H1 (cell line): ENCODE data around the gene HOXB4. TPM values are rescaled to one million over a fixed set of nuclear protein-coding genes. Genes with fewer than 3 reads are reported as not detected.

Source experiments
- ASH2L ChIP-seq: fragments of 200-600, 300-600 bp; sonication (generic); IDR thresholded peaks from one replicate; pipeline ENCODE4 v1.7.1; 2017; ENCODE audit warnings: low read length
- ATF2 ChIP-seq: IDR thresholded peaks from 2 replicates; pipeline ENCODE4 v1.6.1; 2012; ENCODE audit warnings: low read length, inconsistent platforms
- CBX8 ChIP-seq: fragments of 300-800, 300-1000 bp; sonication (generic); IDR thresholded peaks from 2 replicates; pipeline ENCODE4 v1.7.1; 2016; ENCODE audit warnings: low read depth, low read length, borderline replicate concordance
- CREB1 ChIP-seq: IDR thresholded peaks from 2 replicates; pipeline ENCODE4 v1.6.1; 2012; ENCODE audit warnings: inconsistent platforms
- E2F6 ChIP-seq: IDR thresholded peaks from 2 replicates; pipeline ENCODE4 v1.6.1; 2012; ENCODE audit warnings: inconsistent platforms
- EGR1 ChIP-seq: IDR thresholded peaks from 2 replicates; pipeline ENCODE4 v1.6.1; 2011; ENCODE audit warnings: low read depth, low read length, borderline replicate concordance
- EP300 ChIP-seq, 2 experiments: IDR thresholded peaks; 1 replicate in 1 of 2; 2 replicates in 1 of 2; pipeline ENCODE4 v1.6.1; 2011 to 2012; ENCODE audit warnings: low read depth in 2 of 2, low read length in 2 of 2, mild to moderate bottlenecking in 2 of 2, borderline replicate concordance in 1 of 2, inconsistent platforms in 1 of 2, moderate library complexity in 1 of 2
- EZH2 ChIP-seq: fragments of 200-600 bp; sonication (generic); IDR thresholded peaks from 2 replicates; pipeline ENCODE4 v1.7.1; 2012; ENCODE audit warnings: low read depth, mild to moderate bottlenecking, moderate library complexity, low read length, inconsistent platforms; ENCODE audit not compliant: severe bottlenecking
- GABPA ChIP-seq: IDR thresholded peaks from 2 replicates; pipeline ENCODE4 v1.6.1; 2011; ENCODE audit warnings: mild to moderate bottlenecking, low read length, moderate library complexity, borderline replicate concordance; ENCODE audit not compliant: insufficient read depth
- HDAC2 ChIP-seq, 2 experiments: fragments of 300-600 bp in 1 of 2; sonication (generic) in 1 of 2; IDR thresholded peaks; 2 replicates each; pipeline ENCODE4 v1.6.1; 2011 to 2012; ENCODE audit warnings: low read depth in 2 of 2, low read length in 2 of 2, mild to moderate bottlenecking in 2 of 2, moderate library complexity in 2 of 2, borderline replicate concordance in 1 of 2, inconsistent platforms in 1 of 2
- JUN ChIP-seq: IDR thresholded peaks from 2 replicates; pipeline ENCODE4 v1.6.1; 2011; ENCODE audit warnings: low read depth, mild to moderate bottlenecking, improper control_type of control experiment, low read length
- MAX ChIP-seq: IDR thresholded peaks from 2 replicates; pipeline ENCODE4 v1.6.1; 2012; ENCODE audit warnings: inconsistent platforms
- RFX5 ChIP-seq: IDR thresholded peaks from 2 replicates; pipeline ENCODE4 v1.6.1; 2011; ENCODE audit warnings: low read depth, low read length, improper control_type of control experiment, borderline replicate concordance
- RNF2 ChIP-seq: fragments of 200-900, 300-1000 bp; sonication (generic); IDR thresholded peaks from 2 replicates; pipeline ENCODE4 v1.7.1; 2016; ENCODE audit warnings: borderline replicate concordance, low read depth, mild to moderate bottlenecking, antibody characterized with exemption, low read length; ENCODE audit not compliant: poor library complexity, severe bottlenecking; ENCODE audit errors: missing control alignments
- SIRT6 ChIP-seq: IDR thresholded peaks from one replicate; pipeline ENCODE4 v1.7.1; 2012; ENCODE audit warnings: low read length, inconsistent platforms
- SIX5 ChIP-seq: IDR thresholded peaks from 2 replicates; pipeline ENCODE4 v1.6.1; 2011; ENCODE audit warnings: mild to moderate bottlenecking, low read depth, low read length
- SP1 ChIP-seq: IDR thresholded peaks from 2 replicates; pipeline ENCODE4 v1.6.1; 2011; ENCODE audit warnings: low read depth, low read length
- SP2 ChIP-seq: IDR thresholded peaks from 2 replicates; pipeline ENCODE4 v1.6.1; 2012; ENCODE audit warnings: mild to moderate bottlenecking, low read length, inconsistent platforms
- TAF7 ChIP-seq: optimal IDR thresholded peaks from 2 replicates; pipeline ENCODE3; 2011; ENCODE audit warnings: low read depth, mild to moderate bottlenecking, inconsistent platforms, low read length, moderate library complexity, borderline replicate concordance
- polyA plus RNA-seq, 7 experiments: library from polyadenylated mRNA; depleted of rRNA in 3 of 7; stranded (reverse) in 5 of 7; unstranded in 2 of 7; fragments of >200 nt in 5 of 7; fragments of 200-250 nt in 2 of 7; gene quantifications; 1 replicate in 5 of 7; 2 replicates in 1 of 7; 4 replicates in 1 of 7; pipeline versions ENCODE4 v1.2.1 to v1.2.3, GENCODE V29; 2011 to 2013; ENCODE audit warnings: missing spikeins in 2 of 7, mixed read lengths in 2 of 7
- total RNA-seq: library from RNA; stranded (reverse); fragmentation: NEBNext Ultra II Directional; extraction: Animal tissue kit (Norgen Biotek cat#: 25700); gene quantifications from 2 replicates; pipeline ENCODE4 v1.2.1, GENCODE V29; 2021

HOXB4 gene
- total and polyA plus RNA-seq, 2 of the 8 experiments (the other 6 are each of a cell fraction or from before 2014, with no cell fraction given): not detected

- TF ChIP-seq HDAC2 (IDR thresholded peaks at IDR 0.05; ENCODE audit: borderline replicate concordance in 1 of 2, low read depth in 2 of 2, low read length in 2 of 2): no peak
- no peak for TF ChIP-seq TAF7
- TF ChIP-seq EP300 (IDR thresholded peaks at IDR 0.05; ENCODE audit: borderline replicate concordance in 1 of 2, low read depth in 2 of 2, low read length in 2 of 2): no peak
- no peak for TF ChIP-seq ATF2
- TF ChIP-seq GABPA: 0 out of 2 replicates have a peak, but pooled peaks have one; percentile 15
- TF ChIP-seq ASH2L: no peak
- peak; percentile 96 for TF ChIP-seq EZH2
- TF ChIP-seq E2F6: no peak
- TF ChIP-seq MAX: no peak
- no peak for TF ChIP-seq SP1
- TF ChIP-seq CBX8: peak; percentile 96
- TF ChIP-seq JUN: no peak
- no peak for TF ChIP-seq EGR1
- TF ChIP-seq SP2: no peak
- no peak for TF ChIP-seq CREB1
- TF ChIP-seq RFX5: no peak
- peak; percentile 96 for TF ChIP-seq RNF2
- TF ChIP-seq SIRT6: no peak
- TF ChIP-seq SIX5: no peak
Measured at GRCh38 chr17:48617471-48618255, 39.5 kb upstream of the HOXB4 start (continued).
